NK-92 (cell line): ENCODE measurements around the gene BRINP2.

Source experiments
- DNase-seq: peaks from one replicate; lab custom pipeline; 2025; ENCODE audit not compliant: unreplicated experiment; lab: John Stamatoyannopoulos, UW

Gene BRINP2

GRCh38 chr1:177170756-177171535 lies at the start of gene BRINP2:
BRINP2 (plus strand) TSS chr1:177170958; CDS start chr1:177229877, 58,919 bp downstream.
- no peak for DNase-seq

GRCh38 chr1:177122461-177123251 lies 48.1 kb upstream of the BRINP2 start:
- no peak for DNase-seq

GRCh38 chr1:177124577-177125278 lies 46.0 kb upstream of the BRINP2 start:
- DNase-seq: no peak

- DNase-seq: no peak
Observed at GRCh38 chr1:177126267-177126666, 44.5 kb upstream of the BRINP2 start.

GRCh38 chr1:177128665-177129281 lies 42.0 kb upstream of the BRINP2 start:
- no peak for DNase-seq

GRCh38 chr1:177130451-177130945 lies 40.3 kb upstream of the BRINP2 start:
- no peak for DNase-seq

GRCh38 chr1:177131723-177132122 lies 39.0 kb upstream of the BRINP2 start:
- no peak for DNase-seq

- no peak for DNase-seq
Observed at GRCh38 chr1:177132141-177132540, 38.6 kb upstream of the BRINP2 start.

GRCh38 chr1:177133977-177134538 lies 36.7 kb upstream of the BRINP2 start:
- no peak for DNase-seq

GRCh38 chr1:177135250-177135649 lies 35.5 kb upstream of the BRINP2 start:
- DNase-seq: no peak

GRCh38 chr1:177137814-177138213 lies 32.9 kb upstream of the BRINP2 start:
- DNase-seq: no peak

- no peak for DNase-seq
Observed at GRCh38 chr1:177138347-177138746, 32.4 kb upstream of the BRINP2 start.

GRCh38 chr1:177142010-177142409 lies 28.7 kb upstream of the BRINP2 start:
- DNase-seq: no peak

- DNase-seq: no peak
Observed at GRCh38 chr1:177142791-177143271, 27.9 kb upstream of the BRINP2 start.

GRCh38 chr1:177145106-177146070 lies 25.4 kb upstream of the BRINP2 start:
- DNase-seq: no peak

GRCh38 chr1:177146499-177146898 lies 24.3 kb upstream of the BRINP2 start:
- no peak for DNase-seq

GRCh38 chr1:177162243-177162642 lies 8.5 kb upstream of the BRINP2 start:
- DNase-seq: no peak

GRCh38 chr1:177163844-177164379 lies 6.8 kb upstream of the BRINP2 start:
- DNase-seq: no peak
